GOT3 (cell line): ENCODE data around the gene UBTFL1.
"Not testable (repeated sequence)": the region's sequence is repeated elsewhere in the genome, so short reads cannot be mapped to it uniquely, and the experiment has no call there.

ENCODE experiments used
- DNase-seq: peaks from one replicate; lab custom pipeline; 2025; ENCODE audit warnings: mixed read lengths; lab: John Stamatoyannopoulos, UW

UBTFL1 gene, protein sequence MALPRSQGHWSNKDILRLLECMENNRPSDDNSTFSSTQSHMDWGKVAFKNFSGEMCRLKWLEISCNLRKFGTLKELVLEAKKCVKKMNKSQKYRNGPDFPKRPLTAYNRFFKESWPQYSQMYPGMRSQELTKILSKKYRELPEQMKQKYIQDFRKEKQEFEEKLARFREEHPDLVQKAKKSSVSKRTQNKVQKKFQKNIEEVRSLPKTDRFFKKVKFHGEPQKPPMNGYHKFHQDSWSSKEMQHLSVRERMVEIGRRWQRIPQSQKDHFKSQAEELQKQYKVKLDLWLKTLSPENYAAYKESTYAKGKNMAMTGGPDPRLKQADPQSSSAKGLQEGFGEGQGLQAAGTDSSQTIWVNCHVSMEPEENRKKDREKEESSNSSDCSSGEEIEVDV

DNA sequence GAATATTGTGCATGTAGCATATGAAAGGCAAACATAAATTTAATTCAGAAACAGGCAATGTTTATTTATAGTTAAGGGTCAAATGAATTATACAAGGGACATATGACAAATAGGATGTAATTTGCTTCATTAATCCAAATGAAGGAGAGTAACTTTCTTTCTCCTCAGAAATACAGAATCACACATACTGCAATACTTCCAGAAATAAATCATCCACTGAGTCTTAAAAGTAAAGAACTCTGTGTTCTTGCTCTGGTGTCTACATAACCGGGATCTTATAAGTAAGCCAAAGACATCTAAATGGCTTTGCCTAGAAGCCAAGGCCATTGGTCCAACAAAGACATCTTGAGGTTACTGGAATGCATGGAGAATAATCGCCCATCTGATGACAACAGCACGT is at the start of gene UBTFL1:
Gene UBTFL1, plus strand, starts transcription at position 301 of the 400 bp plus-strand sequence. Its CDS starts 0 bp downstream, at position 301.
- DNase-seq, result not testable (repeated sequence)

DNA sequence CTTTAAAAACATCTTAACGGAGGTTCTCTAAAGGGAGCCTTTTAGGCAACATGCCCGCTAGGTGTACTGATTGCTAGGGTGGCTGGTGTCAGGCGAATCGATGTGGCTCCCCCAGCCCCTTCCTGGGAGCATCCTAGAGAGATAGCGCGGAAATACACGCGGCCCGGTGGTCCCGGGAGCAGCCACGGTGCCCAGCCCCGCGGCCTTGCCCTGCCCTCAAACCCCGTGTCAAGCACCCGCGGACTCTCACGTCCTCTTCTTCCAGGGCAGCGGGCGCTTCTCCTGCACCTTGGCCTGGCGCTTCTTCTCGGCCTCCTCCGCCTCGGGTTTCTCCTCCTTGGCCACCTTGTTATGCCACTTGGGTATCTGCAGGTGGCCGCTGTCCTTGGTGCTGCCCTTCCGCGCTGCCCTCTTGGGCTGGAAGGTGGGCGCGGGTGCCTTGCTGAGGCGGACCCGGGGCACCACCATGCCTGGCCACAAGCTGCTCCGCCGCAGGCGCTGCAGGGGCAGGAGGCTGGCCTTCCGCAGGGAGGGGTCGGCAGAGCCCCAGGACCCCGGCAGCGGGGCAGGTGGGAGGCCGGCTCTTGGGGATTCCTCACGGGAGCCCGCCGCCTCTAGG is 34.0 kb upstream of the UBTFL1 start:
- DNase-seq, result not testable (repeated sequence)

DNA sequence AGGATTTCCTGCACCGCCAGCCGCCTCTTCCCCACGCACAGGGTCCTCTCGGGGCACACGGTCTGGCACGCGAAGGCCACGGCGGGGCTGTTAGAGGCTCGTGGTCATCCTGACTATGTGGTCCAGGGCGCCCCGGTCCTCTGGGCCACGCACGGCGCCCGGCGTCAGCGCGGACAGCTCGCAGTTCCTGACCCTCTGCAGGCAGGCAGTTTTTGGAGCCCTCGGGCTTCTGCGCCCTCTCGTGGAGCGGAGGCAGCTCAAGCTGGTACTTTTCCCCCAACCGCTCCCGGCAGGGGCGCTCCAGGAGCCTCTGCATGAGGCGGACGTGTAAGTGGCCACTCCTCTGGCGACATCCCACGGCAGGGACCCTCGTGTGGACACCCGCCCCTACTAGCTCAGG is 33.4 kb upstream of the UBTFL1 start:
- DNase-seq, result not testable (repeated sequence)

DNA sequence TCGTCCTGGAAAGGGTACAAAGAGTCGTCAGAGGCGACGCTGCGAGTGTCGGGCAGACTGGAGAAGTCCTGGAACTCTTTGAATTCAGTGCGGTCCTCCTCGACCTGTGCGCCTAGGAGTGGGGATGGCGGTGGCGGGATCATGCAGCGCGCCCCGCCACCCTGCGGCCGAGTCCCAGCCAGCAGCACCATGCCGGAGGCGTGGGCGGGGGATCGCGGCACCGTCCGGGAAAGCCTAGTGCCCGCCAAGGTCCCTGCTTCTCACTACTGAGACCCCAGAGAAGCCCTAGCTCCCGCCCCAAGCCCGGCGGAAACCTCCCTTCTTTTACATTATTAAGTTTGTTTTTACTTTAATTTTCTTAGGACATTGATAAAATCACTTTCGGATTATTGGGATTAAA is 32.2 kb upstream of the UBTFL1 start:
- not testable (repeated sequence) for DNase-seq

DNA sequence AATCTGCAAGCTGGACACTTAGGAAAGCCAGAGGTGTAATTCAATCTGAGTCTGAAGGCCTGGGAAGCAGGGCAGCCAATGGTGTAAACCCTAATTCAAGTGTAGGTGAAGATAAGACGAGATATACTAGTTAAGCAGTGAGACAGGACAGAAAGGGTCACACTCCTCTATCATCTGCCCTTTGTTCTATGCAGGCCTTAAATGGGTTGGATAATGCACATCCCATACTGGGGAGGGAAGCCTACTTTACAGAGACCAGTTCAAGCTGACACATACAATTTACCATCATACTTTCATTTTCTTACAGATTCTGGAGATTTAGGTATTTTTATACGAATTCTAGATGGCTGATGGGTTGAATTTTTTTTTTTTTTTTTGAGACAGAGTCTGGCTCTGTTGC is 3.0 kb downstream of the UBTFL1 start:
- not testable (repeated sequence) for DNase-seq

DNA sequence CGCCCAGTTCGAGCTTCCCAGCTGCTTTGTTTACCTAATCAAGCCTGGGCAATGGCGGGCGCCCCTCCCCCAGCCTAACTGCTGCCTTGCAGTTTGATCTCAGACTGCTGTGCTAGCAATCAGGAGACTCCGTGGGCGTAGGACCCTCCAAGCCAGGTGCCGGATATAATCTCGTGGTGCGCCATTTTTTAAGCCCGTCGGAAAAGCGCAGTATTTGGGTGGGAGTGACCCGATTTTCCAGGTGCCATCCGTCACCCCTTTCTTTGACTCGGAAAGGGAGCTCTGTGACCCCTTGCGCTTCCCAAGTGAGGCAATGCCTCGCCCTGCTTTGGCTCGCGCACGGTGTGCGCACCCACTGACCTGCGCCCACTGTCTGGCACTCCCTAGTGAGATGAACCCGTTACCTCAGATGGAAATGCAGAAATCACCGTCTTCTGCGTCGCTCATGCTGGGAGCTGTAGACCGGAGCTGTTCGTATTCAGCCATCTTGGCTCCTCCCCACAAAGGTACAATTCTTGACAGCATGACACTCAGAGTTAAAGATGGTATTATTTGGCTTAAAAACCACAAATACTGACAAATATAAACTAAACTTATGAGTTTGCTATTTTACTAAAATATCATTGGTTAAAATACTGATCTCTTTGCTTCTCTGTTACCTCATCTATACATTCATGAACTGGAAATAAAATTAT is 9.6 kb downstream of the UBTFL1 start:
- DNase-seq, result not testable (repeated sequence)

DNA sequence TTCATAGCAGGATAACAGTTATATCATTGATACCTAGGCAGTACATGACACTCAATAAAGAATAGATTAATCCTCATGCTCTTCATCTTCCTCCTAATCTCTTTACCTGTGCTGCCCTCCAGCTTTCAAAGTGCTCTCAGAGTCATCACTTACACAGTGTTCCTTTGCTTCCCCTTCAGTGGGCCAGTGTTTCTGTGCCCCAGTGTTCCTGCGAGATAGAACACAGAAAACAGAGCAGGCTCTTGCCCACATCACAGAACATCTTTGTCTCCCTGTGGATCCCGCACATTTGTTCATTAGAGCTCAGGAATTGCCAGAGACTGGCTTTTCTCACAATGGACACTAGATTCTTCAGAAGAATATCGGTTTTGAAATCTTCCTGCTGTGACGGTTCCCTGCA is 12.5 kb downstream of the UBTFL1 start:
- not testable (repeated sequence) for DNase-seq

DNA sequence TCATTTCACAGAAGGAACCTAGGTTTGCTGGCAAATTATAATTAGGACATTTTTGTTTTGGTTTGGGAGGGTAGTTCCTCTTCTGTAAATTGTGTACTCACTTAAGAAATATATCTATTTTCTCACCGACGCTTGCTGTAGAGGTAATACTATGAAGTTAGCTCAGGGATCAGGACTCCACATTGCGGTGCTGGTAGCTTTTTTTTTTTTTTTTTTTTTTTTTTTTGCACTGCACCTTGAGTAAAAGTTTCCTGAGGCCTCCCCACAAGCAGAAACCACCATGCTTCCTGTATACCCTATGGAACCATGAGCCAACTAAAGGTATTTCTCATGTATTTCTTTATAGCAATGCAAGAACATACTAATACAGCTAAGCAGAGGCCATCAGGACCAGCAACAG is 14.7 kb downstream of the UBTFL1 start:
- no peak for DNase-seq

DNA sequence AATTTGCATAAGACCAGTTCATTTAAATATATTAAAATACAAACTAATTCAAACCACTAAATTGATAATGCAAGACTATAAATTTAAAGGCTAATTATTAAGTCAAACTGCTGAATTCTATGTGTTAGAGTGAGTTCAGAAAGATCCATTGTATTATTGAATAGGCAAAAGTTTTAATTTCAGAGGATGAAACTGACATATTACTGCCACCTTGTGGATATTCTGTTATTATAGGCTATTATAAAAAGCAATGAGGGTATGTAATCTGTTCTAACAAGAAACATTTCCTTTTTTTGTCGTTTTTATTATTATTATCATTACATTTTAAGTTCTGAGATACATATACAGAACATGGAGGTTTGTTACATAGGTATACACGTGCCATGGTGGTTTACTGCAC is 27.8 kb downstream of the UBTFL1 start:
- no peak for DNase-seq

DNA sequence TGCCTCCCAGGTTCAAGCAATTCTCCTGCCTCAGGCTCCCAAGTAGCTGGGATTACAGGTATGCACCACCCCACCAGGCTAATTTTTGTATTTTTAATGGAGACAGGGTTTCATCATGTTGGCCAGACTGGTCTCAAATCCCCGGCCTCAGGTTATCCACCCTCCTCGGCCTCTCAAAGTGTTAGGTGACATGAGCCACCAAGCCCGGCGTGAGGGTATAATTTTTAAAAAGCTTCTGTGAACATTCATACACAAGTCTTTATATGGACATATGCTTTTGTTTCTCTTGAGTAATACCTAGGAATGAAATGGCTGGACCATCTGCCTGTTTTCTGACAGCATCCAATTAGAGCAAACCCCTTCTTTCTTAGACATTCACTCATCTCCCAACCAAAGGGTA is 34.4 kb downstream of the UBTFL1 start:
- no peak for DNase-seq

DNA sequence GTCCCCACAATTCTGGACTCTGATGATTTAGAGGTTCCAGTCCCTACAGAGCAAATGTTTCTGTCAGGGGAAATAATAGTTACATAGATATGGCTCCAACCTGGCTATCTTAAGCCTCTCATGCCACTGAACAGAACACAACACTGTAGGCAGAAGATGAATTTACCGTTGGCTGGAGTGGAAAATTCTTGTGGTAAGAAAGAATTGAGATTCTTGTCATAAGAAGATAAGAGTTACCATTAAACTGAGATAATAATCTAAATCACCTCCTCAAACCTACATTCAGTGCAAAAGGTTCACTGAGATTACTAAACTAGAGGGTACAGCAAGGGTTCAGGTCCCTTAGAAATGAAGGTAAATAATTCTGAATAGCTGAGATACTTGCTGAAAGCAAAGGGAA is 38.6 kb downstream of the UBTFL1 start:
- no peak for DNase-seq

DNA sequence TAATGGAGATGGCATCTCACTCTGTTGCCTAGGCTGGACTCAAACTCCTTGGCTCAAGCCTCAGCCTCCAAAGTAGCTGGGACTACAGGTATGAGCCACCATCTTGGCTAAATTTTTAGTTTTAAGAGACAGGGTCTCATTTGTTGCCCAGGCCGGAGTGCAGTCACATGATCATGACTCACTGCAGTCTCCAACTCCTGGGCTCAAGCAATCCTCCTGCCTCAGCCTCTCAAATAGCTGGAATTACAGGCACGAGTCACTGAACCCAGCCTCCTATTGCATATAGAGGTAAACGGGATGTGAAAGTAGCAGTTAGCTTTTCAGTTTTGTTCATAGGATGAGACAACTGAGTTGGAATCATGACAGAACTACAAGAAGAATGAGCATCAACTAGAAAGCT is 39.2 kb downstream of the UBTFL1 start:
- DNase-seq, result no peak

DNA sequence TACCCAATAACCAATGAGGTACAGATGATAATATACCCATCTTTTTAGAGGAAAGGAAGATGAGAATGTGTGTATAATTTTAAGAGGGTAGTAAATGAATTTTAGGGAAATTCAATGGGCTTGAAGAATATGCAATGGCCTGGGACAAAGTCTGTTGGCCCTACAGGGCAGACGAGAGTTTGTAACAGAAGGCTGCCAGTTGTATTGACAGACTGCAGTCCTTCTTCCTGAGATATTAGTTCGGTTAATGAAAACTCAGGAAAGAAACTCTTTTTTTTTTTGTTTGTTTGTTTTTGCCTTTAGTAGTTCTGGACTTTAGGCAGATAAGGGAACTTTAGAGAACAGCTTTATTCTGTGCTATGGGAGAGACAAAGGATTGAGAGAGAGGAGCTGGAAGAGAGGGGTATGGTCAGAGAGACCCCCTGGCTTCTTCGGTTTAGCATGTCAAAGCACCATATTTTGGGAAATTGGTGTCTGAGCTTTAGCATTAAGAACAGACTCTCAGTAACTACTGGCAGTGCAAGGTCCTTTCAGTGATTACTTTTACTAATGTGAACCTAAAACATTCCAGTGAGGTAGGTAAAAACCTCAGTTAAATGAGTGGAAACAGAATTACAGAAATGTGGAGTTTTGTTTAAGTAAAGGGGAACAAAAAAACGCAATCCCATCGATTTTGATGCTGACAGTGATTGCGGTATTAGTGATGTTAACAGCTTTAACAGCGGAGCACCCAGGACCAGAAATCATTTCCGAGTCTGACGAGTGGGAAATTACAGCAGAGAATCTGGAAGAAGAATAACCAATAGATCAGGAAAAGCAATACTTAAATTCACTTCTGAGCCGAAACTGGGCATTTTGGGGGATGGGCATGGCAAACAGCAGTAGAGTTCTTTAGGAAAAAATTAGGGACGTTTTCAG is 48.1 kb downstream of the UBTFL1 start:
- DNase-seq, result no peak

DNA sequence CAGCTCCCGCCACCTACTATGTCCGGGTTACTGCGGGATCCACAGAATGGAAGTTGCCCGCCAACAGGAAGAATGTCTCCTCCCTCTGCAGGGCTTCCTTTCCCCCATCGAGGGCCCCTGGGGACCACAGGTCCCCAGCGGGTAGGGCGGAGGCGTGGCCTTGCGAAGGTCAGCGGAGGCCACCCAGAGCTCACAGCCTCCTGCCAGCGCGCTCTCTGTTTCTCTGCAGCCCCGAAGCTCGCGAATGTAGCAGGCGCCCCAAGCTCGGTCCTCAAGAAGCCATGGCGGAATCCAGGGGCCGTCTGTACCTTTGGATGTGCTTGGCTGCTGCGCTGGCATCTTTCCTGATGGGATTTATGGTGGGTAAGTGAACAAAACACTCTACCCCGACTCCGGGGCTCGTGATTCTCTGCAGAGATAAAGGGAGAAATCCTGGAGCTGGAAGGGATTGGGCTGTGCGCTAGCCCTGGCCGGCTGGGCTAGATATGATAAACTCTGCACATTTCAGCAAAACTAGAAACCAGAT is 48.8 kb downstream of the UBTFL1 start, which contains the start of gene NAALAD2:
Gene NAALAD2, plus strand, starts transcription at position 186 of the 526 bp plus-strand sequence. Its CDS starts 96 bp downstream, at position 282.
- DNase-seq, result no peak

DNA sequence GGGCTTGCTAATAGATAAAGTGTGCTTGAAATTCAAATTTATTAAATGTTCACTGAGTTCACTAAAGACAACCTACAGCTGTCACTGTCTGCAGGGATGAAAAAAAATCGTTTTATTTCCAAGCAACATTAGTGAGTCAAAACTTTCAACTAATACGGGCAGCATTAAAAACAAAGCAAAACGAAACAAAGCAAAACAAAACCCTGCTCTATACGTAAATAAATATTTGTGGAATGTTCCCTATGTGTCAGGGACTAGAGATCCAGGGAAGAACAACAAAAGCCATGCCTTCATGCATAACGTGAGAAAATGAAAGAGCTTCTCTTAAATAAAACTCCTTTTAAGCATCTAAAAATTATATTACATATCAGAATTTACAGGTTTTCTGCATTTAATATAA is 49.3 kb downstream of the UBTFL1 start:
- no peak for DNase-seq
